ENCODE measurements around the gene PLXDC2. TPM values are rescaled to one million over a fixed set of nuclear protein-coding genes. Genes with fewer than 3 reads are reported as not detected.

Gene PLXDC2
- total RNA-seq, 1 experiment from 2014 or later, result 0.20 TPM

DNA sequence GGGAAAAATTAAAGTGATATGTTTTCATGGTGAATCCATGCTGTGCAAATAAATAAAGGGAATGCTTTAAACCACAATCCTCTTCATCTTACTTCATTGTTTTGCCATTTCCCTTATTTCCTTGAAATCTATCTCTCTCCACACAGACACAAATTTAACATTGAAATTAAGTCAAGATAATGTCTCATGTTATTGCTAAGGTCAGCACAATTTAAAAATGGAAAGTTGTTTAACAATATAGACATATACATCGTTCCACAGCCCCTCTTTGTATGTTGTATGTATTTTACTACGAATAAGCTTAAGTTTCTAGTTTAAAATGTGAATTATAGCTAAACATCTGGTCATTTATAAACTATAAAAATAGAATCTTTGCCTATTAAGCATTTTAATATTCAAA is 256.9 kb downstream of the PLXDC2 start:
- Histone ChIP-seq H3K27me3 (ENCODE audit: insufficient read depth, low read length) (no peaks in the 10 kb centered on the region), H4K20me1 (ENCODE audit: insufficient read depth) (no peaks in the 10 kb centered on the region), H3K4me3 (replicated peaks in 1 of 2; ENCODE audit: low read depth in 1 of 2, low read length in 2 of 2) (no peak overlapping the region), H3K9ac (ENCODE audit: low read length) (no peak overlapping the region), H3K9me2 (ENCODE audit: insufficient read depth) (no peaks in the 10 kb centered on the region), H3K4me1 (ENCODE audit: control insufficient read depth in 1 of 2, insufficient read depth in 2 of 2, low read length in 2 of 2) (no peaks in the 10 kb centered on the region), H3K79me2 (ENCODE audit: insufficient read depth, low read length) (no peaks in the 10 kb centered on the region), H3K27ac (ENCODE audit: low read depth, low read length) (no peak overlapping the region), H3K4me2 (ENCODE audit: low read length) (no peak overlapping the region), H3K9me3 (ENCODE audit: control insufficient read depth in 1 of 2, insufficient read depth in 1 of 2, low read depth in 1 of 2, low read length in 2 of 2) (peaks cover 9% of the 10 kb centered on the region in 2 experiments; a peak in 2 of 4 replicates), H3K36me3 (ENCODE audit: control insufficient read depth in 1 of 2, insufficient read depth in 2 of 2, low read length in 2 of 2) (no peaks in the 10 kb centered on the region), H2AFZ (ENCODE audit: low read depth, low read length, poor library complexity, severe bottlenecking) (no peak overlapping the region)
- TF ChIP-seq, protein P1, sequence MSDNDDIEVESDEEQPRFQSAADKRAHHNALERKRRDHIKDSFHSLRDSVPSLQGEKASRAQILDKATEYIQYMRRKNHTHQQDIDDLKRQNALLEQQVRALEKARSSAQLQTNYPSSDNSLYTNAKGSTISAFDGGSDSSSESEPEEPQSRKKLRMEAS (IDR thresholded peaks at IDR 0.05), result no peak
- no peak for TF ChIP-seq ZNF274 (IDR thresholded peaks at IDR 0.05; ENCODE audit: low read depth, low read length)
- TF ChIP-seq CBX3 (IDR thresholded peaks at IDR 0.05; ENCODE audit: low read depth), result no peak
- no peak for TF ChIP-seq ELF1 (IDR thresholded peaks at IDR 0.05; ENCODE audit: borderline replicate concordance, low read depth)
- no peak for TF ChIP-seq FOSL1 (IDR thresholded peaks at IDR 0.05; ENCODE audit: low read depth)
- TF ChIP-seq, protein P2, sequence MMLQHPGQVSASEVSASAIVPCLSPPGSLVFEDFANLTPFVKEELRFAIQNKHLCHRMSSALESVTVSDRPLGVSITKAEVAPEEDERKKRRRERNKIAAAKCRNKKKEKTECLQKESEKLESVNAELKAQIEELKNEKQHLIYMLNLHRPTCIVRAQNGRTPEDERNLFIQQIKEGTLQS (IDR thresholded peaks at IDR 0.05), result no peak
- BruUV-seq (replicated peaks), result no TSS peak
- ChIA-PET RAD21 (ENCODE audit: low non-redundant PET in 1 of 2, low total read pairs in 2 of 2, uncharacterized antibody in 2 of 2, unreplicated experiment in 2 of 2) (no interaction called here), CTCF (no interaction called here), POLR2A (no interaction called here)
- DNase-seq (ENCODE audit: low read depth, low spot score) (no peak), ATAC-seq (no peak)
- intact Hi-C loops (cut with micrococcal nuclease), result no loop called here

DNA sequence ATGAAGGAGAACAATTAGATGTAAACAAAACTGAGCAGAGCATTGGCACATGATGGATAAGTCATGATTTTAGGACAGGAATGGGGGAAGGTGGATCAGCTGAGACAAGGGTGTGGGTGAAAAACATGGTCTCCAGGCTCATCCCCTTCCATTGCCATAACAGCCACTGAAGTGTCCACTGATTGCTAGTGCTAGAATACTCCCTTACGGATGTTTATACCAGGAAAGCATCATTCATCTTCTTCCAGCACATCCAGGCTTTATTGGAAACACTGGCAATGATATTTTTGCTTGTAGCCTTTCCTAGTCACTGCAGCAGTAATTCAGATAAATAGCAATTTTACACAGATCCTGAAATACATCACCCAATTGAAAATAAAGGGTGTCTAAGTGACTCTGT is 259.5 kb downstream of the PLXDC2 start:
- Histone ChIP-seq H3K4me1 (ENCODE audit: control insufficient read depth in 1 of 2, insufficient read depth in 2 of 2, low read length in 2 of 2) (no peaks in the 10 kb centered on the region), H3K27ac (ENCODE audit: low read depth, low read length) (no peak overlapping the region), H3K36me3 (ENCODE audit: control insufficient read depth in 1 of 2, insufficient read depth in 2 of 2, low read length in 2 of 2) (no peaks in the 10 kb centered on the region), H3K4me2 (ENCODE audit: low read length) (no peak overlapping the region), H4K20me1 (ENCODE audit: insufficient read depth) (no peaks in the 10 kb centered on the region), H3K9ac (ENCODE audit: low read length) (no peak overlapping the region), H3K9me2 (ENCODE audit: insufficient read depth) (no peaks in the 10 kb centered on the region), H3K9me3 (ENCODE audit: control insufficient read depth in 1 of 2, insufficient read depth in 1 of 2, low read depth in 1 of 2, low read length in 2 of 2) (peaks cover 9% of the 10 kb centered on the region in 2 experiments; a peak in 2 of 4 replicates), H2AFZ (ENCODE audit: low read depth, low read length, poor library complexity, severe bottlenecking) (no peak overlapping the region), H3K27me3 (ENCODE audit: insufficient read depth, low read length) (no peaks in the 10 kb centered on the region), H3K79me2 (ENCODE audit: insufficient read depth, low read length) (no peaks in the 10 kb centered on the region), H3K4me3 (replicated peaks in 1 of 2; ENCODE audit: low read depth in 1 of 2, low read length in 2 of 2) (no peak overlapping the region)
- BruUV-seq (replicated peaks), result no TSS peak
- intact Hi-C loops (cut with micrococcal nuclease), result no loop called here
- RAD21 ChIA-PET (ENCODE audit: low non-redundant PET in 1 of 2, low total read pairs in 2 of 2, uncharacterized antibody in 2 of 2, unreplicated experiment in 2 of 2), result no interaction called here
- POLR2A ChIA-PET, result no interaction called here
- CTCF ChIA-PET, result no interaction called here
- DNase-seq (ENCODE audit: low read depth, low spot score) (no peak), ATAC-seq (no peak)
- TF ChIP-seq, protein P1 (IDR thresholded peaks at IDR 0.05), result no peak
- TF ChIP-seq CEBPB (IDR thresholded peaks at IDR 0.05; ENCODE audit: low read depth) (no peak), POLR2AphosphoS5 (IDR thresholded peaks at IDR 0.05; ENCODE audit: low read depth, low read length) (no peak), EGR1 (IDR thresholded peaks at IDR 0.05; ENCODE audit: low read depth) (no peak), EZH2 (IDR thresholded peaks at IDR 0.05) (no peak), CBX3 (IDR thresholded peaks at IDR 0.05; ENCODE audit: low read depth) (no peak)
- TF ChIP-seq, protein P3, sequence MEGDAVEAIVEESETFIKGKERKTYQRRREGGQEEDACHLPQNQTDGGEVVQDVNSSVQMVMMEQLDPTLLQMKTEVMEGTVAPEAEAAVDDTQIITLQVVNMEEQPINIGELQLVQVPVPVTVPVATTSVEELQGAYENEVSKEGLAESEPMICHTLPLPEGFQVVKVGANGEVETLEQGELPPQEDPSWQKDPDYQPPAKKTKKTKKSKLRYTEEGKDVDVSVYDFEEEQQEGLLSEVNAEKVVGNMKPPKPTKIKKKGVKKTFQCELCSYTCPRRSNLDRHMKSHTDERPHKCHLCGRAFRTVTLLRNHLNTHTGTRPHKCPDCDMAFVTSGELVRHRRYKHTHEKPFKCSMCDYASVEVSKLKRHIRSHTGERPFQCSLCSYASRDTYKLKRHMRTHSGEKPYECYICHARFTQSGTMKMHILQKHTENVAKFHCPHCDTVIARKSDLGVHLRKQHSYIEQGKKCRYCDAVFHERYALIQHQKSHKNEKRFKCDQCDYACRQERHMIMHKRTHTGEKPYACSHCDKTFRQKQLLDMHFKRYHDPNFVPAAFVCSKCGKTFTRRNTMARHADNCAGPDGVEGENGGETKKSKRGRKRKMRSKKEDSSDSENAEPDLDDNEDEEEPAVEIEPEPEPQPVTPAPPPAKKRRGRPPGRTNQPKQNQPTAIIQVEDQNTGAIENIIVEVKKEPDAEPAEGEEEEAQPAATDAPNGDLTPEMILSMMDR (IDR thresholded peaks at IDR 0.05 in 2 of 3, conservative IDR thresholded peaks at IDR 0.05 in 1 of 3; ENCODE audit: borderline replicate concordance in 1 of 3, insufficient read depth in 1 of 3, low read depth in 2 of 3, low read length in 2 of 3), result no peak

Data from HCT116 (cell line).